Uterus (tissue), 4 donors: Measurements from ENCODE around the gene ACSBG1. TPM values are rescaled to one million over a fixed set of nuclear protein-coding genes. Genes with fewer than 3 reads are reported as not detected.

Experiments used
- DNase-seq, 2 donors: peaks; one replicate each; pipeline ENCODE4 v3.0.0-alpha.2; 2019 to 2020
- H3K27ac ChIP-seq, 2 donors: fragments of 200-600 bp; sonication (generic); 1 replicate in 1 of 2; 2 replicates in 1 of 2; pipeline ENCODE4 v1.5.1; 2016 to 2018
- H3K27me3 ChIP-seq, 2 donors: fragments of 200-600 bp; sonication (generic); one replicate each; pipeline ENCODE4 v1.5.1; 2018 to 2019; ENCODE audit warnings: control low read depth in 1 of 2
- H3K36me3 ChIP-seq, 2 donors: fragments of 200-600 bp; sonication (generic); one replicate each; pipeline ENCODE4 v1.5.1; 2019; ENCODE audit warnings: control low read depth in 1 of 2
- H3K4me1 ChIP-seq, 2 donors: fragments of 200-600 bp; sonication (generic); one replicate each; pipeline ENCODE4 v1.5.1; 2018 to 2019; ENCODE audit warnings: control low read depth in 1 of 2
- H3K4me3 ChIP-seq, 2 donors: fragments of 200-600 bp; sonication (generic); 1 replicate in 1 of 2; 2 replicates in 1 of 2; pipeline ENCODE4 v1.5.1; 2018 to 2019; ENCODE audit warnings: mild to moderate bottlenecking in 1 of 2
- H3K9me3 ChIP-seq, 2 donors: fragments of 200-600 bp; sonication (generic); one replicate each; pipeline ENCODE4 v1.5.1; 2019; ENCODE audit warnings: control low read depth in 1 of 2
- CTCF ChIP-seq, 4 experiments: fragments of 200-600 bp in 2 of 4; fragments of 450-650 bp in 2 of 4; sonication (generic) in 2 of 4; IDR thresholded peaks; one replicate each; pipeline ENCODE4 v1.5.1; 2016 to 2019; ENCODE audit warnings: antibody characterized with exemption in 4 of 4, mild to moderate bottlenecking in 2 of 4, moderate library complexity in 1 of 4
- POLR2A ChIP-seq, 2 donors: fragments of 450-650 bp; IDR thresholded peaks; one replicate each; pipeline ENCODE4 v1.6.1; 2016; ENCODE audit warnings: antibody characterized with exemption in 2 of 2, mild to moderate bottlenecking in 1 of 2, moderate library complexity in 1 of 2
- intact Hi-C: fragments of 100-400 bp; cut with DNase I; formaldehyde crosslinking; loops from one replicate; pipeline ENCODE4 v1.15.1; 2023; ENCODE audit warnings: low total_unique reads
- total RNA-seq, 4 donors: library from RNA; depleted of rRNA in 3 of 4; stranded (reverse); fragments of >200 nt in 3 of 4; gene quantifications; one replicate each; pipeline versions ENCODE4 v1.1.0 to v1.2.4, GENCODE V29; 2014 to 2023
- donor health status: DM: yes; HTN: yes; CAD: no.

The ACSBG1 gene
- total RNA-seq, 4 donors from 2014 or later = 3.5 TPM; not detected in 3

GRCh38 chr15:78206326-78207109, 27.8 kb downstream of the ACSBG1 start:
- no peak for TF ChIP-seq POLR2A (IDR thresholded peaks at IDR 0.05)
- no peak for TF ChIP-seq CTCF (IDR thresholded peaks at IDR 0.05)
- no peak for DNase-seq
- Histone ChIP-seq H3K36me3 (no peaks in the 10 kb centered on the region), H3K27ac (no peak overlapping the region), H3K9me3 (no peaks in the 10 kb centered on the region), H3K4me1 (no peaks in the 10 kb centered on the region), H3K4me3 (no peak overlapping the region), H3K27me3 (no peaks in the 10 kb centered on the region)
- intact Hi-C loops = no loop called here

DNA sequence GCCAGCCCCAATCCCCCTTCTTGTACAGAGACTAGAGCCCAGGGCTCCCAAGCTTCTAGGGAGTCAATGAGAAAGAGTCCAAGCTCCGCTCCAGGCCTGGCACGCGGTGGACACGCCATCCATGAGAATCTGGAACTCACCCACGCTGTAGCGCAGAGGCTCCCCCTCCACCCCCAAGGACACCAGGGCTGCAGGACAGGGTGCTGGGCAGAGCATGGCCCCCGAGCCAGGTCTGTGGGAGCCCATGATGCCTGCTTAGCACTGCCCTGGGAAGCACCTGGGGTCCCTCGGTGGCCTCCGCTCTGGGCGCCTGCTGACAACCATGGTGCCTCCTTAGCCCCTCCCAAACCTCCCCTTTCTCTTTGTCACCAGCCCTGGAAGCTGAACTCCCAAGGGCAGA, 28.5 kb downstream of the ACSBG1 start:
- Histone ChIP-seq H3K4me3 (no peak overlapping the region), H3K4me1 (no peaks in the 10 kb centered on the region), H3K36me3 (no peaks in the 10 kb centered on the region), H3K9me3 (no peaks in the 10 kb centered on the region), H3K27ac (no peak overlapping the region), H3K27me3 (no peaks in the 10 kb centered on the region)
- DNase-seq = no peak
- intact Hi-C loops = no loop called here
- TF ChIP-seq POLR2A (IDR thresholded peaks at IDR 0.05) (no peak), CTCF (IDR thresholded peaks at IDR 0.05) (no peak)

DNA sequence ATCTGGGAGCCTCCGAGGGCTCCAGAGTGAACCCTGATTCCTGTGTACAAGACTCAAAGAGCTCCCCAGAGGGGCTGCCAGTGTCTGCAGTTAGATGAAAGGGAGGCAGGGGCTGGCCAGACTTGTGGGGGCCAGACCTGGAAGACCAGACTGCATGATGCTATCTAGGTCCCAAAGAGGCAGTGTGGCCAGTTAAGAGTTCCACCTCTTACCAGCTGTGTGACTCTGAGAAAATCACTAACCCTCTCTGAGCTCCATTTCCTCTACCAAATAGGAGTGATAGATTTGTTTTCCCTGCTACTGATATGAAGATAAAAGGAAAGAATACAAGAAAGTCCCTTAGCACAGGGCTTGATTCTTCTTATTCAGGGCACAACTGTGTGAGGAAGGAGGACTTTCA, 29.0 kb downstream of the ACSBG1 start:
- intact Hi-C loops = no loop called here
- Histone ChIP-seq H3K9me3 (no peaks in the 10 kb centered on the region), H3K27me3 (no peaks in the 10 kb centered on the region), H3K4me1 (no peaks in the 10 kb centered on the region), H3K36me3 (no peaks in the 10 kb centered on the region), H3K4me3 (no peak overlapping the region), H3K27ac (no peak overlapping the region)
- no peak for DNase-seq
- TF ChIP-seq POLR2A (IDR thresholded peaks at IDR 0.05) (no peak), CTCF (IDR thresholded peaks at IDR 0.05) (no peak)

DNA sequence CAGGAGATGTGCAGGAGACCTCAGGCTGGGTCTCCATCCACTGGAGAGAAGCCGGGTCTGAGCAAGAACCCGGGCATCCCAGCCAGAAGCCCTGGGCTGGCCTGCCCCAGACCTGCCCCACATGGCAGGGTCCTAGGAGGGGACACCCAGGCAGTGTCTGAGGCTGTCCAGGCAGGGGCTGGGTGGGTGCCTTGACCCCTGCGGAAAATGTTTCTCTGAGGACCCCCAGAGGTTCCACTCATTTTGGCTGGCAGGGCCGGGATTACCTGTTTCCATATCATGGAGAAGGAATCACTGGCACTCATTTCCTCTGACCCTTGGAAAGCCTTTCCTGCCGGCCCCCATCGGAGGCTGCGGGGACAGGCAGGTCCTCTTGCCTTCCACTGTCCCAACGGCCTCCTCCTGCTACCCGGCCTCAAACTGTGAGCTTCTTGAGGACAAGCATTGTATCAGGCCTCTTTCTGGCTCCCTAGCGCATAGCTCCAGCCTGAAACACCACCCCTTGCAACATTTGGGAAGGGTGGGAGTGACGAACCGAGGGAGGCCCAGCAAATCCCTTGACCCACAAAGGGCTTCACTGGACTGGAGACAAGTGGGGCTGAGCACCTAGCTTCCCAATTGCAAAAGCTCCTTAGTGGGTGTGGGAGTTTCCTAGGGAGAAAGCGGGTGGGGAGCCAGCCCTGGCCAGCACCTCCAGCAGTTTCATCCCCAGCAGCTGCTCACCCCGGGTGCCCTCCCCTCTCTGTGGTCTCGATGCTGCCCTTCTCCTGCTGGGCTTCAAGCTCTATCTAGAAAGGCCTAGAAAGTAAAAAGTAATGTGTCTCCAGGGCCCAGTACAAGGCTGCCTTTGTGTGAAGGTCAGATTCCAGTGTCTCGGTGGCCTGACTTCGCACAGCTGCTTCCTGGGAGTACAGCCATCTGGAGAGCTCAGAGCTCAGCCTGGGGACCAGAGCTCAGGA, 29.7 kb downstream of the ACSBG1 start:
- Histone ChIP-seq H3K27ac (no peak overlapping the region), H3K4me3 (no peak overlapping the region), H3K9me3 (no peaks in the 10 kb centered on the region), H3K4me1 (no peaks in the 10 kb centered on the region), H3K36me3 (no peaks in the 10 kb centered on the region), H3K27me3 (no peaks in the 10 kb centered on the region)
- peak in 1 of 2 donors; percentile 27 for DNase-seq
- intact Hi-C loops = no loop called here
- TF ChIP-seq CTCF (IDR thresholded peaks at IDR 0.05) (no peak), POLR2A (IDR thresholded peaks at IDR 0.05) (no peak)
